B cell (primary cell): ENCODE results near the gene TIGD1. TPM values are rescaled to one million over a fixed set of nuclear protein-coding genes. Genes with fewer than 3 reads are reported as not detected.

Experiments used
- ATAC-seq: fragments of 200-7000 bp; cut with Tn5 transposase; one replicate; pipeline ENCODE4 v1.10.0; 2021; ENCODE audit warnings: low read depth, mild to moderate bottlenecking, moderate number of reproducible peaks, moderate library complexity
- CTCF ChIA-PET: fragments of 350-600 bp; sonication (Branson Sonifier 250); formaldehyde crosslinking; loops from one replicate; lab custom pipeline; 2021; ENCODE audit warnings: antibody characterized with exemption, inconsistent platforms; lab: Charles Lee
- POLR2A ChIA-PET: fragments of 350-600 bp; sonication (Branson Sonifier 250); formaldehyde crosslinking; loops from one replicate; lab custom pipeline; 2021; ENCODE audit warnings: antibody characterized with exemption; lab: Charles Lee
- DNase-seq: peaks from one replicate; pipeline ENCODE4 v3.0.0; 2013
- H2AFZ ChIP-seq: 2 replicates; pipeline ENCODE4 v1.6.1; 2012; ENCODE audit warnings: mild to moderate bottlenecking, low read depth, low read length; ENCODE audit not compliant: insufficient read depth, poor library complexity, severe bottlenecking
- H3K27ac ChIP-seq, 2 donors: 1 replicate in 1 of 2; 2 replicates in 1 of 2; pipeline ENCODE4 v1.5.1; 2012 to 2013; ENCODE audit warnings: low read length in 2 of 2, mild to moderate bottlenecking in 2 of 2, moderate library complexity in 1 of 2
- H3K27me3 ChIP-seq, 4 experiments: fragments of 200-600 bp in 1 of 4; sonication (generic) in 1 of 4; replicated peaks in 1 of 4; 1 replicate in 2 of 4; 2 replicates in 2 of 4; pipeline versions ENCODE4 v1.6.1 to v1.7.0; 2013 to 2016; ENCODE audit warnings: low read length in 3 of 4, mild to moderate bottlenecking in 2 of 4, mixed read lengths in 1 of 4, moderate library complexity in 1 of 4; ENCODE audit not compliant: insufficient read depth in 4 of 4, control insufficient read depth in 3 of 4; ENCODE audit errors: control extremely low read depth in 1 of 4
- H3K36me3 ChIP-seq, 2 experiments: replicated peaks in 1 of 2; 1 replicate in 1 of 2; 2 replicates in 1 of 2; pipeline versions ENCODE4 v1.6.1 to v1.7.1; 2013; ENCODE audit warnings: low read length in 1 of 2; ENCODE audit not compliant: insufficient read depth in 2 of 2, control insufficient read depth in 1 of 2; ENCODE audit errors: control extremely low read depth in 1 of 2, extremely low read depth in 1 of 2
- H3K4me1 ChIP-seq, 2 donors: fragments of 200-600 bp in 1 of 2; sonication (generic) in 1 of 2; 1 replicate in 1 of 2; 2 replicates in 1 of 2; pipeline versions ENCODE4 v1.5.1 to v1.6.1; 2013 to 2017; ENCODE audit warnings: low read length in 2 of 2; ENCODE audit not compliant: control insufficient read depth in 2 of 2, insufficient read depth in 2 of 2
- H3K4me2 ChIP-seq: replicated peaks from 2 replicates; pipeline ENCODE3; 2012; ENCODE audit warnings: mild to moderate bottlenecking, low read depth, low read length; ENCODE audit not compliant: poor library complexity, severe bottlenecking
- H3K4me3 ChIP-seq, 5 experiments: fragments of 200-600 bp in 1 of 5; sonication (generic) in 1 of 5; 1 replicate in 3 of 5; 2 replicates in 2 of 5; pipeline versions ENCODE4 v1.5.1 to v1.7.0; 2011 to 2016; ENCODE audit warnings: low read length in 4 of 5, mild to moderate bottlenecking in 4 of 5, low read depth in 2 of 5, control low read depth in 1 of 5, moderate library complexity in 1 of 5; ENCODE audit not compliant: insufficient read depth in 1 of 5; ENCODE audit errors: control extremely low read depth in 1 of 5, extremely low read depth in 1 of 5
- H3K79me2 ChIP-seq: fragments of 200-600 bp; sonication (generic); one replicate; pipeline ENCODE4 v1.6.0; 2016; ENCODE audit warnings: low read length; ENCODE audit not compliant: control insufficient read depth, insufficient read depth
- H3K9ac ChIP-seq: fragments of 200-600 bp; sonication (generic); 2 replicates; pipeline ENCODE4 v1.6.1; 2017; ENCODE audit warnings: mild to moderate bottlenecking, low read length, moderate library complexity
- H3K9me3 ChIP-seq, 3 donors: one replicate each; pipeline versions ENCODE4 v1.6.1 to v1.7.1; 2013; ENCODE audit warnings: low read length in 2 of 3; ENCODE audit not compliant: control insufficient read depth in 2 of 3, insufficient read depth in 1 of 3; ENCODE audit errors: control extremely low read depth in 1 of 3
- H4K20me1 ChIP-seq: 2 replicates; pipeline ENCODE4 v1.6.0; 2012; ENCODE audit warnings: mild to moderate bottlenecking, low read length; ENCODE audit not compliant: insufficient read depth, control insufficient read depth, poor library complexity, severe bottlenecking
- H3K27ac Mint-ChIP-seq: one replicate; pipeline ENCODE4 v1.8.0; 2021; ENCODE audit warnings: mixed read lengths
- H3K27me3 Mint-ChIP-seq: one replicate; pipeline ENCODE4 v1.8.0; 2021; ENCODE audit warnings: mixed read lengths
- H3K4me1 Mint-ChIP-seq: one replicate; pipeline ENCODE4 v1.8.0; 2021; ENCODE audit warnings: mixed read lengths
- H3K4me3 Mint-ChIP-seq: one replicate; pipeline ENCODE4 v1.8.0; 2021; ENCODE audit warnings: mixed read lengths
- H3K9me3 Mint-ChIP-seq: one replicate; pipeline ENCODE4 v1.8.0; 2022; ENCODE audit warnings: mixed read lengths; ENCODE audit not compliant: insufficient read depth
- EZH2 ChIP-seq: IDR thresholded peaks from 2 replicates; pipeline ENCODE4 v1.6.1; 2012; ENCODE audit warnings: borderline replicate concordance, low read depth, mild to moderate bottlenecking, moderate library complexity, low read length; ENCODE audit not compliant: insufficient read depth, poor library complexity, severe bottlenecking
- WGBS: methylation state at CpG from one replicate; pipeline ENCODE4 v1.1.5; 2013; ENCODE audit warnings: missing lambda C conversion rate; ENCODE audit not compliant: insufficient coverage; 5-methylcytosine and 5-hydroxymethylcytosine counted together
- intact Hi-C: fragments of 100-400 bp; cut with micrococcal nuclease; formaldehyde crosslinking; loops from one replicate; pipeline ENCODE4 v1.10.0; 2022
- polyA plus RNA-seq: library from polyadenylated mRNA; depleted of rRNA; stranded (reverse); fragments of >200 nt; gene quantifications from 2 replicates; pipeline ENCODE4 v1.2.3, GENCODE V29; 2012
- total RNA-seq, 2 donors: library from RNA; stranded (reverse); fragments of 120-200 nt in 1 of 2; gene quantifications; 1 replicate in 1 of 2; 2 replicates in 1 of 2; pipeline versions ENCODE4 v1.2.3 to v1.2.4, GENCODE V29; 2013 to 2022
- TF ChIP-seq, protein P1 (sequence below): fragments of 200-600 bp; IDR thresholded peaks from one replicate; pipeline ENCODE4 v1.8.0; 2022; ENCODE audit warnings: antibody characterized with exemption, mild to moderate bottlenecking

Gene TIGD1
- total and polyA plus RNA-seq, 2 donors (not counting 1 experiment from before 2014, with no cell fraction given): 7.6 to 13.6 TPM

DNA sequence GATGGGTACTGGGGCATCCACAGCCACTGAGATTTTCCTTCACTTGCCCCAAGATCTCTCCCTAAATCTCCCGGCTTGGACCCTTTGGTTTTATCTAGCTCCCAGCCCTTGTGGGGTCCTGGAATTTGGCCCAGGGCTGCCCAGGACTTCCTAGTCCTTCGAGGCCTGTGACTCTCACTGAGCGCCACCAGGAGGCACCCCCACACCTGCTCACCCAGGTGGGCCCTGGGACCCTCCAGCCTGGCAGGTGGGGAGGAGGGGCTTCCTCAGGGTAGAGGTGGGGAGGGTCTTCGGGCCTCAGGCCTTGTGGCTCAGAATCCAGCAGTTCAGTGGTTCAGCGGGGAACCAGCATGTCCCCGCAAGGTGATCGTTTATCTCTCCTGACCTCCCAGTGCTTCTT, 42.1 kb downstream of the TIGD1 start:
- intact Hi-C loops: no loop called here

DNA sequence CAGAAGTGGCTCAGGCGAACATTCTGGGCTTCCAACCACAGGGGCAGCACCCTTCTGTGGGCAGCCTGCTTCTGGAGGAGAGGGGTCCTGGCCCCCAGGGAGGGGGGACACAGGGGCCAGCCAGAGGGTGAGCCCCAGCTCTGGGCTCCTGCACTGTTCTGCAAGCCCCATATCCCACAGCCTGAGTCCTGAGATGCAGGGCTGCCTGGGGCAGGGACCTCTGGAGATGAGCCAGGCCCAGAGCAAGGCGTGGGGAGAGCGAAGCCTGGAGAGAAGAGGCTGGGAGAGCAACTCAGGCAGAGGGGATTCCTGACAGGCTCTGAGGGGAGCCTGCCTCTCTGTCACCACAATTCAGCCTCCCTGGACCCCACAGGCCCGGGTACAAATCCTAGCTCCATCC, 43.6 kb downstream of the TIGD1 start:
- peaks cover 14% of the 10 kb centered on the region for H3K4me1 Mint-ChIP-seq

More for the DNA sequence above, 42.1 kb downstream of the TIGD1 start:
- Mint-ChIP-seq H3K9me3 (no peaks in the 10 kb centered on the region), H3K27me3 (peaks cover 24% of the 10 kb centered on the region), H3K27ac (no peak overlapping the region), H3K4me1 (peaks cover 7% of the 10 kb centered on the region), H3K4me3 (no peak overlapping the region)
- H3K9me3 ChIP-seq: no peaks in the 10 kb centered on the region
- no peak overlapping the region for H2AFZ ChIP-seq
- peaks cover 0 to 24% (median 7%) of the 10 kb centered on the region in 4 experiments for H3K27me3 ChIP-seq
- WGBS: 89% methylated on average over 6 of the region's 7 CpGs
- no peak overlapping the region for H3K9ac ChIP-seq
- H3K4me2 ChIP-seq: no peak overlapping the region
- H3K27ac ChIP-seq: no peak overlapping the region
- peaks cover 3 to 5% of the 10 kb centered on the region in 2 donors for H3K4me1 ChIP-seq
- CTCF ChIA-PET: no interaction called here
- no peak overlapping the region for H3K4me3 ChIP-seq
- POLR2A ChIA-PET: no interaction called here
- no peak for DNase-seq
- ATAC-seq: no peak
- TF ChIP-seq, protein P1, sequence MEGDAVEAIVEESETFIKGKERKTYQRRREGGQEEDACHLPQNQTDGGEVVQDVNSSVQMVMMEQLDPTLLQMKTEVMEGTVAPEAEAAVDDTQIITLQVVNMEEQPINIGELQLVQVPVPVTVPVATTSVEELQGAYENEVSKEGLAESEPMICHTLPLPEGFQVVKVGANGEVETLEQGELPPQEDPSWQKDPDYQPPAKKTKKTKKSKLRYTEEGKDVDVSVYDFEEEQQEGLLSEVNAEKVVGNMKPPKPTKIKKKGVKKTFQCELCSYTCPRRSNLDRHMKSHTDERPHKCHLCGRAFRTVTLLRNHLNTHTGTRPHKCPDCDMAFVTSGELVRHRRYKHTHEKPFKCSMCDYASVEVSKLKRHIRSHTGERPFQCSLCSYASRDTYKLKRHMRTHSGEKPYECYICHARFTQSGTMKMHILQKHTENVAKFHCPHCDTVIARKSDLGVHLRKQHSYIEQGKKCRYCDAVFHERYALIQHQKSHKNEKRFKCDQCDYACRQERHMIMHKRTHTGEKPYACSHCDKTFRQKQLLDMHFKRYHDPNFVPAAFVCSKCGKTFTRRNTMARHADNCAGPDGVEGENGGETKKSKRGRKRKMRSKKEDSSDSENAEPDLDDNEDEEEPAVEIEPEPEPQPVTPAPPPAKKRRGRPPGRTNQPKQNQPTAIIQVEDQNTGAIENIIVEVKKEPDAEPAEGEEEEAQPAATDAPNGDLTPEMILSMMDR: no peak
- TF ChIP-seq EZH2: no peak
- no peaks in the 10 kb centered on the region for H3K36me3 ChIP-seq
- H3K79me2 ChIP-seq: no peaks in the 10 kb centered on the region
- no peaks in the 10 kb centered on the region for H4K20me1 ChIP-seq

More for the DNA sequence above, 43.6 kb downstream of the TIGD1 start:
- TF ChIP-seq, protein P1: no peak
- no peak for TF ChIP-seq EZH2
- DNase-seq (no peak), ATAC-seq (no peak)
- no peak overlapping the region for H3K4me3 ChIP-seq
- Mint-ChIP-seq H3K9me3 (no peaks in the 10 kb centered on the region), H3K27ac (no peak overlapping the region), H3K4me3 (no peak overlapping the region), H3K27me3 (peaks cover 27% of the 10 kb centered on the region)
- H3K36me3 ChIP-seq: no peaks in the 10 kb centered on the region
- WGBS: 89% methylated on average over 3 of the region's 4 CpGs
- H3K4me1 ChIP-seq: peaks cover 3 to 11% of the 10 kb centered on the region in 2 donors
- H4K20me1 ChIP-seq: no peaks in the 10 kb centered on the region
- H3K27me3 ChIP-seq: peaks cover 0 to 32% (median 7%) of the 10 kb centered on the region in 4 experiments
- no peaks in the 10 kb centered on the region for H3K9me3 ChIP-seq
- no peak overlapping the region for H3K9ac ChIP-seq
- CTCF ChIA-PET: no interaction called here
- intact Hi-C loops: no loop called here
- H3K27ac ChIP-seq: no peak overlapping the region
- H3K4me2 ChIP-seq: no peak overlapping the region
- POLR2A ChIA-PET: no interaction called here
- no peaks in the 10 kb centered on the region for H3K79me2 ChIP-seq
- H2AFZ ChIP-seq: no peak overlapping the region
